ENCODE measurements around the gene SCGN.

SCGN gene

DNA sequence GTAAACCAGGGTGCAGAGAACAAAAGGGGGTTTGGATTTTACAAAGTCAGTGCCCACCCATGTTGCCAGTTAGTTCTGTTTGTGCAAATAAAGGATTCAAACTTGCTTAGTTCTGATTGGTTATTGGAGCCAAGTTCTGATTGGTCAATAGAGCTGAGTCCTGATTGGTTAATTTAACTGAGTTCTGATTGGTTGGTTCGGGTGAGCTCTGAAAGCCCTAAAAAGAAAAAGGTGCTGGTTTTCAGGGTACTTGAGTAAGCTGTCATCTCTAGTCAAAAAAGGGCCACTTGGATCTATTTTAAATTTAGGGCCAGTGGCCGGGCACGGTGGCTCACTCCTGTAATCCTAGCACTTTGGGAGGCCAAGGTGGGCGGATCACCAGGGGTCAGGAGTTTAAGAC lies 47.6 kb downstream of the SCGN start:
- no peak for TF ChIP-seq CTCF (IDR thresholded peaks at IDR 0.05; ENCODE audit: low read depth, low read length, missing control alignments)
- DNase-seq (ENCODE audit: low read depth), result no peak
- H3K4me3 ChIP-seq (ENCODE audit: low read depth, low read length), result no peak overlapping the region

DNA sequence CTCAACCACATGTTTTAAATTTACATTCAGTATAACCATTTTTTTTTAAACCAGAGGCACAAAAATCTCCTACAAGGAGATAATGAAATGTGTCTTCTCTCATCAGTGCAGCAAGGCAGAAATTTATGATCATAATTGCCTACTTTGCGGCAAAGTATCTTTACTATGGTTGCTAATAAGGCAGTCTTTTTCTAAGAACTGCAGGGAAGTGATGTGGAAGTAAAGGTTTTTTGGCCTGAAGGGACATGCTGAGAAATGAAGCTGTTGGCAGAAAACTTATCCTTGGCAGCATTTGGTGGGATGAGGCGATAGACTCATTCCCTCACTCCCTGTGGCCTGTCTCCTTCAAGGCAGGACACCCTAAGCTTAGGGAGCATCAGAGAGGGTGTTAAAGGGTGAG lies 48.7 kb downstream of the SCGN start:
- TF ChIP-seq CTCF (IDR thresholded peaks at IDR 0.05; ENCODE audit: low read depth, low read length, missing control alignments), result no peak
- DNase-seq (ENCODE audit: low read depth), result no peak
- H3K4me3 ChIP-seq (ENCODE audit: low read depth, low read length), result no peak overlapping the region

DNA sequence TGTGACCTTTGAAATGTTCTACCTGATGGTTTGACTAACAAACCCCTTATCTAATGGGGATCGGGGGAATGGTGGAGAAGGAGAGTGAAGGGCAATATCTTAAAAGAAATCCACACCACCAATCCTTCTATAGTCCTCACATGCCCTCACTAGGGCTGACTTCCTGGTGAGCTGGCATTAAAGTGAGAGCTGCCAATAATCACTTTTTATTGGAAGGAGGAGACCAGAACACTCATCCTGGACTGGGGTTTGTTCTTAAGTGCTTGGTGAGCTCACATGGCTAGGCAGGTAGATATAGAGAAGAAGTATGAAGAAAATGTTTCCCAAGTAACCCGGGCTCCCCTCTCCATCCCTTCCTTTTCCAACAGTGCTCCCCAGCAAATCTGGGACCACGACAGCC lies 49.8 kb downstream of the SCGN start:
- DNase-seq (ENCODE audit: low read depth), result no peak
- TF ChIP-seq CTCF (IDR thresholded peaks at IDR 0.05; ENCODE audit: low read depth, low read length, missing control alignments), result no peak
- no peak overlapping the region for H3K4me3 ChIP-seq (ENCODE audit: low read depth, low read length)

GRCh38 chr6:25703005-25703404 lies 51.0 kb downstream of the SCGN start:
- TF ChIP-seq CTCF (IDR thresholded peaks at IDR 0.05; ENCODE audit: low read depth, low read length, missing control alignments), result no peak
- DNase-seq (ENCODE audit: low read depth), result no peak
- no peak overlapping the region for H3K4me3 ChIP-seq (ENCODE audit: low read depth, low read length)

DNA sequence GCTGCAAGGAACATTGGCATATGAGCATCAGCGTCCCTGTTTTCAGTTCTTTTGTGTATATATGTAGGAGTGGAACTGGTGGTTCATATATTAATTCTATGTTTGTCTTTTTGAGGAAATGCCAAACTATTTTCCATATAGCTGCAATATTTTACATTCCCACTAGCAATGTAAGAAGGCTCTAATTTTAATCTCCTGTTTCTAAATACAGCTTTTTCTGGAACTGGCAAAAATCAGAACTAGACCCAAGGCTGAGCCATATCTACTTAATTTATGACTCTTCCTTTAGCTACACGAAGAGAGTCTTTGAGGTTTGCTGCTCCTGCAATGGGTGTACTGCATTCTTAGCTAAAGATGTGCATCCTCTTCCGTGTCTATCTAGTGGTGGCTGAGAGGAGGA lies 52.0 kb downstream of the SCGN start:
- no peak for DNase-seq (ENCODE audit: low read depth)
- no peak for TF ChIP-seq CTCF (IDR thresholded peaks at IDR 0.05; ENCODE audit: low read depth, low read length, missing control alignments)
- H3K4me3 ChIP-seq (ENCODE audit: low read depth, low read length), result no peak overlapping the region

DNA sequence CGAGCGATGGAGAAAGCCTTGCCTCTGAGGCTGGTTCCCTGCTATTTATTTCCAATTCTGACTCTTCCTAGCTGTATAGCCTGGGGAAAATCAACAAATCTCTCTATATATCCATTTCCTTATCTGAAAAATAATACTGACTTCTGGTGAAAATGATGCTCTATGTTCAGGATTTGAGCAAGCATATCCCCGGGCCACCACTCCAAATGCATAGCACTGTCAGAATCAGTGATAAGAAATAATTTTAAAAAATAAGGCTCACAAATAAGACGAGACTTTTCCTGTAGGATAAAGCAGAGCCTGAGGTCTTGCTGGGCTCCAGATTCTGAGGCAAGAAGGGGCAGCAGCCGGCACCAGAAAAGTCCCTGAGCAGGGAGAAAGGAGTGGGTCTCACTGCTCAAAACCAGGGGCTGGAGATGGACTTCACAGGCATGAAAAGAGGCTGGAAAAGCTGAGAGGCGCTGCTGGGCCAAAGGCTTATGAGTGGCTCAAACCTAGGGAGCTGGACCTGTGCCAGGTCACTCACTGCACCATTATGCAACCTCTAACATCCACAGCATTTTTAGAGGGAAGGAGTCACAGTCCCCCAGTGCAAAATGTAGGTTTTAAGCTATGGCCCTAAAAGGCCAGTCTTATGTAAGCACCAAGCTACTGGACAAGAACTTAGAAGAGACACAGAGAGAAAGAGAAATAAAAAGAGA lies 54.4 kb downstream of the SCGN start:
- no peak overlapping the region for H3K4me3 ChIP-seq (ENCODE audit: low read depth, low read length)
- TF ChIP-seq CTCF (IDR thresholded peaks at IDR 0.05; ENCODE audit: low read depth, low read length, missing control alignments), result no peak
- DNase-seq (ENCODE audit: low read depth), result no peak

- DNase-seq (ENCODE audit: low read depth), result no peak
- no peak overlapping the region for H3K4me3 ChIP-seq (ENCODE audit: low read depth, low read length)
- TF ChIP-seq CTCF (IDR thresholded peaks at IDR 0.05; ENCODE audit: low read depth, low read length, missing control alignments), result no peak
Observed at GRCh38 chr6:25709761-25710160, 57.7 kb downstream of the SCGN start.
